CD4-positive, alpha-beta memory T cell (primary cell): ENCODE measurements around the gene RND3. TPM values are rescaled to one million over a fixed set of nuclear protein-coding genes. Genes with fewer than 3 reads are reported as not detected.

Experiments
- CTCF ChIA-PET: fragments of 350-600 bp; sonication (Branson Sonifier 250); formaldehyde crosslinking; loops from one replicate; lab custom pipeline; 2021; ENCODE audit warnings: inconsistent platforms; ENCODE audit not compliant: partially characterized antibody; lab: Charles Lee
- POLR2A ChIA-PET: fragments of 350-600 bp; sonication (Branson Sonifier 250); formaldehyde crosslinking; loops from one replicate; lab custom pipeline; 2021; ENCODE audit not compliant: partially characterized antibody; lab: Charles Lee
- DNase-seq, 5 donors: peaks; one replicate each; pipeline versions ENCODE4 v3.0.0 to v3.0.0-alpha.2; 2020 to 2022; ENCODE audit warnings: mixed read lengths in 1 of 5
- H3K27ac ChIP-seq: one replicate; pipeline ENCODE4 v1.7.0; 2013; ENCODE audit warnings: low read depth, low read length
- H3K27me3 ChIP-seq: 2 replicates; pipeline ENCODE4 v1.7.0; 2013; ENCODE audit warnings: mild to moderate bottlenecking, low read length, moderate library complexity; ENCODE audit not compliant: insufficient read depth
- H3K36me3 ChIP-seq: 2 replicates; pipeline ENCODE4 v1.7.0; 2013; ENCODE audit warnings: mild to moderate bottlenecking, low read length, moderate library complexity; ENCODE audit not compliant: insufficient read depth
- H3K4me1 ChIP-seq: 2 replicates; pipeline ENCODE4 v1.7.0; 2013; ENCODE audit warnings: mild to moderate bottlenecking, low read length, moderate library complexity; ENCODE audit not compliant: insufficient read depth
- H3K4me3 ChIP-seq, 2 donors: one replicate each; pipeline ENCODE4 v1.7.0; 2013; ENCODE audit warnings: low read length in 2 of 2, mild to moderate bottlenecking in 1 of 2
- H3K9me3 ChIP-seq, 2 donors: one replicate each; pipeline ENCODE4 v1.7.0; 2013; ENCODE audit warnings: low read length in 2 of 2, control low read depth in 1 of 2; ENCODE audit not compliant: control insufficient read depth in 1 of 2
- H3K27ac Mint-ChIP-seq, 7 donors: one replicate each; pipeline ENCODE4 v1.8.0; 2020 to 2021; ENCODE audit warnings: mixed read lengths in 7 of 7, mild to moderate bottlenecking in 6 of 7, inconsistent platforms in 3 of 7, moderate library complexity in 3 of 7
- H3K27me3 Mint-ChIP-seq, 2 donors: one replicate each; pipeline ENCODE4 v1.8.0; 2020 to 2021; ENCODE audit warnings: mixed read lengths in 2 of 2
- H3K36me3 Mint-ChIP-seq, 2 donors: one replicate each; pipeline ENCODE4 v1.8.0; 2020 to 2021; ENCODE audit warnings: mixed read lengths in 2 of 2, inconsistent platforms in 1 of 2, mild to moderate bottlenecking in 1 of 2
- H3K4me1 Mint-ChIP-seq, 4 donors: one replicate each; pipeline ENCODE4 v1.8.0; 2020 to 2021; ENCODE audit warnings: mixed read lengths in 4 of 4, mild to moderate bottlenecking in 1 of 4
- H3K4me3 Mint-ChIP-seq, 8 donors: one replicate each; pipeline ENCODE4 v1.8.0; 2020 to 2021; ENCODE audit warnings: mixed read lengths in 8 of 8, mild to moderate bottlenecking in 7 of 8, moderate library complexity in 6 of 8, inconsistent platforms in 3 of 8
- H3K9me3 Mint-ChIP-seq, 8 donors: one replicate each; pipeline ENCODE4 v1.8.0; 2020 to 2021; ENCODE audit warnings: mixed read lengths in 8 of 8, mild to moderate bottlenecking in 5 of 8, inconsistent platforms in 3 of 8, moderate library complexity in 1 of 8
- intact Hi-C: fragments of 100-400 bp; cut with micrococcal nuclease; formaldehyde crosslinking; loops from one replicate; pipeline ENCODE4 v1.15.1; 2023
- polyA plus RNA-seq, 2 donors: library from polyadenylated mRNA; unstranded; fragments of 300-500 nt; fragmentation: Illumina TruSeq; gene quantifications; one replicate each; pipeline ENCODE4 v1.2.3, GENCODE V29; 2021
- total RNA-seq, 2 experiments: library from RNA; stranded (reverse); gene quantifications; one replicate each; pipeline ENCODE4 v1.2.3, GENCODE V29; 2021

RND3 gene
- total and polyA plus RNA-seq, 4 experiments from 2014 or later = not detected

- no peaks in the 10 kb centered on the region for H3K36me3 ChIP-seq
- no peak for DNase-seq
- intact Hi-C loops = no loop called here
- no peak overlapping the region for H3K4me3 Mint-ChIP-seq
- no peaks in the 10 kb centered on the region for H3K9me3 ChIP-seq
- H3K27ac ChIP-seq = no peak overlapping the region
- H3K36me3 Mint-ChIP-seq = no peaks in the 10 kb centered on the region
- H3K27me3 ChIP-seq = no peaks in the 10 kb centered on the region
- no peaks in the 10 kb centered on the region for H3K4me1 ChIP-seq
- H3K9me3 Mint-ChIP-seq = peaks cover 0 to 4% (median 1%) of the 10 kb centered on the region in 8 donors
- peaks cover 0 to 1% of the 10 kb centered on the region in 2 donors for H3K27me3 Mint-ChIP-seq
- ChIA-PET CTCF (no interaction called here), POLR2A (no interaction called here)
- H3K27ac Mint-ChIP-seq = no peak overlapping the region
- H3K4me3 ChIP-seq = no peak overlapping the region
- H3K4me1 Mint-ChIP-seq = no peaks in the 10 kb centered on the region
Observed at GRCh38 chr2:150465703-150466569, 21.5 kb downstream of the RND3 start.

GRCh38 chr2:150464986-150465385 lies 22.5 kb downstream of the RND3 start:
- ChIA-PET CTCF (no interaction called here), POLR2A (no interaction called here)
- H3K4me3 ChIP-seq = no peak overlapping the region
- intact Hi-C loops = no loop called here
- no peaks in the 10 kb centered on the region for H3K36me3 Mint-ChIP-seq
- no peak overlapping the region for H3K27ac Mint-ChIP-seq
- peaks cover 0 to 1% of the 10 kb centered on the region in 2 donors for H3K27me3 Mint-ChIP-seq
- no peaks in the 10 kb centered on the region for H3K4me1 ChIP-seq
- H3K9me3 Mint-ChIP-seq = peaks cover 0 to 4% (median 1%) of the 10 kb centered on the region in 8 donors
- H3K4me1 Mint-ChIP-seq = no peaks in the 10 kb centered on the region
- no peaks in the 10 kb centered on the region for H3K36me3 ChIP-seq
- no peaks in the 10 kb centered on the region for H3K27me3 ChIP-seq
- H3K4me3 Mint-ChIP-seq = no peak overlapping the region
- no peaks in the 10 kb centered on the region for H3K9me3 ChIP-seq
- no peak for DNase-seq
- H3K27ac ChIP-seq = no peak overlapping the region

GRCh38 chr2:150464270-150464669 lies 23.2 kb downstream of the RND3 start:
- H3K9me3 Mint-ChIP-seq = peaks cover 0 to 4% (median under 1%) of the 10 kb centered on the region in 8 donors
- POLR2A ChIA-PET = no interaction called here
- no peaks in the 10 kb centered on the region for H3K27me3 ChIP-seq

GRCh38 chr2:150462770-150463169 lies 24.7 kb downstream of the RND3 start:
- Mint-ChIP-seq H3K27me3 (no peaks in the 10 kb centered on the region), H3K27ac (no peak overlapping the region), H3K36me3 (no peaks in the 10 kb centered on the region), H3K4me3 (no peak overlapping the region), H3K9me3 (peaks cover 0 to 4% (median 0%) of the 10 kb centered on the region in 8 donors), H3K4me1 (no peaks in the 10 kb centered on the region)
- DNase-seq = no peak
- Histone ChIP-seq H3K9me3 (no peaks in the 10 kb centered on the region), H3K4me3 (no peak overlapping the region), H3K4me1 (no peaks in the 10 kb centered on the region), H3K27ac (no peak overlapping the region), H3K36me3 (no peaks in the 10 kb centered on the region), H3K27me3 (no peaks in the 10 kb centered on the region)
- POLR2A ChIA-PET = no interaction called here
- intact Hi-C loops = no loop called here
- CTCF ChIA-PET = no interaction called here

More at GRCh38 chr2:150464270-150464669, 23.2 kb downstream of the RND3 start:
- CTCF ChIA-PET = no interaction called here
- intact Hi-C loops = no loop called here
- Histone ChIP-seq H3K4me1 (no peaks in the 10 kb centered on the region), H3K36me3 (no peaks in the 10 kb centered on the region), H3K9me3 (no peaks in the 10 kb centered on the region), H3K27ac (no peak overlapping the region), H3K4me3 (no peak overlapping the region)
- no peak for DNase-seq
- no peaks in the 10 kb centered on the region for H3K4me1 Mint-ChIP-seq
- H3K27ac Mint-ChIP-seq = no peak overlapping the region
- H3K36me3 Mint-ChIP-seq = no peaks in the 10 kb centered on the region
- no peak overlapping the region for H3K4me3 Mint-ChIP-seq
- peaks cover 0 to 1% of the 10 kb centered on the region in 2 donors for H3K27me3 Mint-ChIP-seq

- no peak overlapping the region for H3K4me3 Mint-ChIP-seq
- POLR2A ChIA-PET = no interaction called here
- Histone ChIP-seq H3K27ac (no peak overlapping the region), H3K4me1 (no peaks in the 10 kb centered on the region), H3K9me3 (no peaks in the 10 kb centered on the region), H3K27me3 (no peaks in the 10 kb centered on the region), H3K4me3 (no peak overlapping the region), H3K36me3 (no peaks in the 10 kb centered on the region)
- no peak for DNase-seq
- intact Hi-C loops = no loop called here
- H3K27me3 Mint-ChIP-seq = no peaks in the 10 kb centered on the region
- H3K36me3 Mint-ChIP-seq = no peaks in the 10 kb centered on the region
- no peak overlapping the region for H3K27ac Mint-ChIP-seq
- H3K4me1 Mint-ChIP-seq = no peaks in the 10 kb centered on the region
- CTCF ChIA-PET = no interaction called here
- peaks cover 0 to 4% (median 1%) of the 10 kb centered on the region in 8 donors for H3K9me3 Mint-ChIP-seq
Observed at GRCh38 chr2:150459281-150459680, 28.2 kb downstream of the RND3 start.

- H3K4me3 ChIP-seq = no peak overlapping the region
- H3K9me3 ChIP-seq = no peaks in the 10 kb centered on the region
- H3K9me3 Mint-ChIP-seq = no peaks in the 10 kb centered on the region
- H3K27me3 ChIP-seq = no peaks in the 10 kb centered on the region
- H3K4me3 Mint-ChIP-seq = no peak overlapping the region
- ChIA-PET POLR2A (no interaction called here), CTCF (no interaction called here)
- no peak overlapping the region for H3K27ac ChIP-seq
- H3K4me1 ChIP-seq = no peaks in the 10 kb centered on the region
- no peaks in the 10 kb centered on the region for H3K36me3 ChIP-seq
- DNase-seq = no peak
- H3K4me1 Mint-ChIP-seq = no peaks in the 10 kb centered on the region
- H3K27ac Mint-ChIP-seq = no peak overlapping the region
- intact Hi-C loops = no loop called here
- no peaks in the 10 kb centered on the region for H3K27me3 Mint-ChIP-seq
- H3K36me3 Mint-ChIP-seq = no peaks in the 10 kb centered on the region
Observed at GRCh38 chr2:150450765-150451164, 36.7 kb downstream of the RND3 start.

- ChIA-PET POLR2A (no interaction called here), CTCF (no interaction called here)
- no peaks in the 10 kb centered on the region for H3K36me3 ChIP-seq
- no peaks in the 10 kb centered on the region for H3K4me1 ChIP-seq
- intact Hi-C loops = no loop called here
- H3K27me3 ChIP-seq = no peaks in the 10 kb centered on the region
- H3K27me3 Mint-ChIP-seq = no peaks in the 10 kb centered on the region
- no peaks in the 10 kb centered on the region for H3K36me3 Mint-ChIP-seq
- no peak for DNase-seq
- H3K9me3 Mint-ChIP-seq = no peaks in the 10 kb centered on the region
- H3K4me3 Mint-ChIP-seq = no peak overlapping the region
- H3K27ac ChIP-seq = no peak overlapping the region
- H3K4me1 Mint-ChIP-seq = no peaks in the 10 kb centered on the region
- H3K9me3 ChIP-seq = no peaks in the 10 kb centered on the region
- H3K4me3 ChIP-seq = no peak overlapping the region
- no peak overlapping the region for H3K27ac Mint-ChIP-seq
Observed at GRCh38 chr2:150449856-150450255, 37.6 kb downstream of the RND3 start.
